ENCODE results near the gene FAM219A. TPM values are rescaled to one million over a fixed set of nuclear protein-coding genes. Genes with fewer than 3 reads are reported as not detected.

FAM219A gene
- total RNA-seq, 1 donor from 2014 or later, result 39.1 TPM

GRCh38 chr9:34412336-34412735 is 46.0 kb downstream of the FAM219A start:
- DNase-seq (ENCODE audit: low spot score), result no peak
- intact Hi-C loops (cut with DNase I), result no loop called here

GRCh38 chr9:34409154-34409553 is 49.2 kb downstream of the FAM219A start:
- intact Hi-C loops (cut with DNase I), result no loop called here
- DNase-seq (ENCODE audit: low spot score), result no peak

- DNase-seq (ENCODE audit: low spot score), result peak; percentile 54
- intact Hi-C loops (cut with DNase I), result no loop called here
Observed at GRCh38 chr9:34408173-34408572, 50.2 kb downstream of the FAM219A start.

- intact Hi-C loops (cut with DNase I), result no loop called here
Observed at GRCh38 chr9:34406219-34406618, 52.2 kb downstream of the FAM219A start.

GRCh38 chr9:34405719-34406118 is 52.7 kb downstream of the FAM219A start:
- peak; percentile 67 for DNase-seq (ENCODE audit: low spot score)
- intact Hi-C loops (cut with DNase I), result no loop called here

More at GRCh38 chr9:34406219-34406618, 52.2 kb downstream of the FAM219A start:
- DNase-seq (ENCODE audit: low spot score), result peak; percentile 6

GRCh38 chr9:34403554-34404380 is 54.6 kb downstream of the FAM219A start:
- intact Hi-C loops (cut with DNase I), result loop anchor here (2.0 to 5.0 kb wide), 3 partner anchors 97 to 189 kb away; no protein-coding TSS in a partner anchor
- peak; percentile 82 for DNase-seq (ENCODE audit: low spot score)

- intact Hi-C loops (cut with DNase I), result loop anchor here (5.0 kb wide), 2 partner anchors 146 to 191 kb away; no protein-coding TSS in a partner anchor
Observed at GRCh38 chr9:34400686-34401602, 57.4 kb downstream of the FAM219A start.

GRCh38 chr9:34400275-34400674 is 58.1 kb downstream of the FAM219A start:
- intact Hi-C loops (cut with DNase I), result loop anchor here (5.0 kb wide), 2 partner anchors 147 to 192 kb away; no protein-coding TSS in a partner anchor
- DNase-seq (ENCODE audit: low spot score), result no peak

More at GRCh38 chr9:34400686-34401602, 57.4 kb downstream of the FAM219A start:
- DNase-seq (ENCODE audit: low spot score), result peak; percentile 60

GRCh38 chr9:34399729-34400128 is 58.6 kb downstream of the FAM219A start:
- DNase-seq (ENCODE audit: low spot score), result peak; percentile 62
- intact Hi-C loops (cut with DNase I), result loop anchor here (5.0 kb wide), 2 partner anchors 148 to 193 kb away; no protein-coding TSS in a partner anchor

- DNase-seq (ENCODE audit: low spot score), result peak; percentile 7
- intact Hi-C loops (cut with DNase I), result no loop called here
Observed at GRCh38 chr9:34398875-34399274, 59.5 kb downstream of the FAM219A start.

- DNase-seq (ENCODE audit: low spot score), result peak; percentile 74
Observed at GRCh38 chr9:34396276-34397214, 61.8 kb downstream of the FAM219A start.

GRCh38 chr9:34392511-34392910 is 65.9 kb downstream of the FAM219A start:
- intact Hi-C loops (cut with DNase I), result no loop called here
- DNase-seq (ENCODE audit: low spot score), result no peak

More at GRCh38 chr9:34396276-34397214, 61.8 kb downstream of the FAM219A start:
- intact Hi-C loops (cut with DNase I), result no loop called here

GRCh38 chr9:34387239-34387638 is 71.1 kb downstream of the FAM219A start:
- intact Hi-C loops (cut with DNase I), result no loop called here
- DNase-seq (ENCODE audit: low spot score), result peak; percentile 58

GRCh38 chr9:34386656-34387055 is 71.7 kb downstream of the FAM219A start:
- intact Hi-C loops (cut with DNase I), result no loop called here
- peak; percentile 43 for DNase-seq (ENCODE audit: low spot score)

- peak; percentile 43 for DNase-seq (ENCODE audit: low spot score)
- intact Hi-C loops (cut with DNase I), result no loop called here
Observed at GRCh38 chr9:34385561-34386230, 72.7 kb downstream of the FAM219A start.

GRCh38 chr9:34384368-34385165 is 73.8 kb downstream of the FAM219A start:
- intact Hi-C loops (cut with DNase I), result no loop called here
- peak; percentile 54 for DNase-seq (ENCODE audit: low spot score)

- intact Hi-C loops (cut with DNase I), result no loop called here
- no peak for DNase-seq (ENCODE audit: low spot score)
Observed at GRCh38 chr9:34383904-34384303, 74.5 kb downstream of the FAM219A start.
